Measurements from ENCODE around the gene SLC28A1.

GRCh38 chr15:84940399-84940798 lies 55.9 kb downstream of the SLC28A1 start:
- no peak for TF ChIP-seq CTCF (IDR thresholded peaks at IDR 0.05)
- no peak for TF ChIP-seq POLR2A (IDR thresholded peaks at IDR 0.05)
